Ascending aorta (tissue), 2 donors: ENCODE measurements around the gene SLC24A3. TPM values are rescaled to one million over a fixed set of nuclear protein-coding genes. Genes with fewer than 3 reads are reported as not detected.

ENCODE experiments used
- DNase-seq, 2 donors: peaks; one replicate each; pipeline ENCODE4 v3.0.0-alpha.2; 2019; ENCODE audit warnings: low spot score in 2 of 2
- H3K27ac ChIP-seq, 2 donors: fragments of 200-600 bp; sonication (generic); one replicate each; pipeline ENCODE4 v1.5.1; 2016 to 2017; ENCODE audit warnings: mild to moderate bottlenecking in 1 of 2
- H3K27me3 ChIP-seq: fragments of 200-600 bp; sonication (generic); one replicate; pipeline ENCODE4 v1.5.1; 2017
- H3K36me3 ChIP-seq, 2 donors: fragments of 200-600 bp; sonication (generic); one replicate each; pipeline ENCODE4 v1.5.1; 2016
- H3K4me1 ChIP-seq, 2 donors: fragments of 200-600 bp; sonication (generic); one replicate each; pipeline ENCODE4 v1.5.1; 2016 to 2017; ENCODE audit warnings: mild to moderate bottlenecking in 1 of 2
- H3K4me3 ChIP-seq, 2 donors: fragments of 200-600 bp; sonication (generic); one replicate each; pipeline ENCODE4 v1.5.1; 2016 to 2017; ENCODE audit warnings: mild to moderate bottlenecking in 1 of 2
- H3K9me3 ChIP-seq, 2 donors: fragments of 200-600 bp; sonication (generic); one replicate each; pipeline ENCODE4 v1.5.1; 2016
- CTCF ChIP-seq, 3 experiments: fragments of 200-600 bp in 2 of 3; fragments of 450-650 bp in 1 of 3; sonication (generic) in 2 of 3; IDR thresholded peaks; one replicate each; pipeline ENCODE4 v1.5.1; 2016 to 2019; ENCODE audit warnings: antibody characterized with exemption in 3 of 3, mild to moderate bottlenecking in 1 of 3, moderate library complexity in 1 of 3
- intact Hi-C: fragments of 100-400 bp; cut with DNase I; formaldehyde crosslinking; loops from one replicate; pipeline ENCODE4 v1.15.1; 2023
- total RNA-seq: library from RNA; depleted of rRNA; stranded (reverse); fragments of >200 nt; gene quantifications from one replicate; pipeline ENCODE4 v1.1.0, GENCODE V29; 2016

The SLC24A3 gene
- total RNA-seq, 1 donor from 2014 or later: 12.9 TPM

GRCh38 chr20:19583532-19584175 is 371.2 kb downstream of the SLC24A3 start:
- intact Hi-C loops: loop anchor here (1.0 kb wide), 1 partner anchor 376 kb away; no protein-coding TSS in a partner anchor

GRCh38 chr20:19588241-19588640 is 375.8 kb downstream of the SLC24A3 start:
- no peaks in the 10 kb centered on the region for H3K27me3 ChIP-seq
- H3K36me3 ChIP-seq: peaks cover 0 to 8% of the 10 kb centered on the region in 2 donors
- H3K4me1 ChIP-seq: peaks cover 0 to 4% of the 10 kb centered on the region in 2 donors
- H3K27ac ChIP-seq: no peak overlapping the region
- intact Hi-C loops: no loop called here
- no peaks in the 10 kb centered on the region for H3K9me3 ChIP-seq
- TF ChIP-seq CTCF (IDR thresholded peaks at IDR 0.05): no peak
- H3K4me3 ChIP-seq: no peak overlapping the region
- DNase-seq: no peak

More at GRCh38 chr20:19583532-19584175, 371.2 kb downstream of the SLC24A3 start:
- H3K4me3 ChIP-seq: no peak overlapping the region
- no peaks in the 10 kb centered on the region for H3K27me3 ChIP-seq
- no peaks in the 10 kb centered on the region for H3K9me3 ChIP-seq
- peak; percentile 74 to 84 (median 81) for TF ChIP-seq CTCF (IDR thresholded peaks at IDR 0.05)
- H3K27ac ChIP-seq: no peak overlapping the region
- no peaks in the 10 kb centered on the region for H3K36me3 ChIP-seq
- peak in 1 of 2 donors; percentile 82 for DNase-seq
- no peaks in the 10 kb centered on the region for H3K4me1 ChIP-seq

GRCh38 chr20:19588732-19589131 is 376.3 kb downstream of the SLC24A3 start:
- H3K4me3 ChIP-seq: no peak overlapping the region
- H3K27me3 ChIP-seq: no peaks in the 10 kb centered on the region
- intact Hi-C loops: no loop called here
- no peaks in the 10 kb centered on the region for H3K9me3 ChIP-seq
- H3K27ac ChIP-seq: no peak overlapping the region
- H3K4me1 ChIP-seq: peaks cover 0 to 4% of the 10 kb centered on the region in 2 donors
- no peak for TF ChIP-seq CTCF (IDR thresholded peaks at IDR 0.05)
- DNase-seq: no peak
- peaks cover 0 to 9% of the 10 kb centered on the region in 2 donors for H3K36me3 ChIP-seq

- peaks cover 0 to 4% of the 10 kb centered on the region in 2 donors for H3K4me1 ChIP-seq
- peaks cover 0 to 9% of the 10 kb centered on the region in 2 donors for H3K36me3 ChIP-seq
- no peaks in the 10 kb centered on the region for H3K27me3 ChIP-seq
- no peak for TF ChIP-seq CTCF (IDR thresholded peaks at IDR 0.05)
- H3K27ac ChIP-seq: no peak overlapping the region
- H3K4me3 ChIP-seq: no peak overlapping the region
- DNase-seq: no peak
- intact Hi-C loops: no loop called here
- no peaks in the 10 kb centered on the region for H3K9me3 ChIP-seq
Measured at GRCh38 chr20:19589787-19590362, 377.4 kb downstream of the SLC24A3 start.

GRCh38 chr20:19590382-19590781 is 377.9 kb downstream of the SLC24A3 start:
- Histone ChIP-seq H3K4me1 (peaks cover 0 to 4% of the 10 kb centered on the region in 2 donors), H3K27me3 (no peaks in the 10 kb centered on the region), H3K9me3 (no peaks in the 10 kb centered on the region), H3K4me3 (no peak overlapping the region), H3K27ac (no peak overlapping the region), H3K36me3 (peaks cover 0 to 9% of the 10 kb centered on the region in 2 donors)
- DNase-seq: no peak
- no peak for TF ChIP-seq CTCF (IDR thresholded peaks at IDR 0.05)
- intact Hi-C loops: no loop called here
